WTC11 (cell line): Measurements from ENCODE around the gene EVL.

Source experiments
- CTCF ChIP-seq: fragments of 200-600 bp; IDR thresholded peaks from 2 replicates; pipeline ENCODE4 v1.8.0; 2022; ENCODE audit warnings: antibody characterized with exemption
- FOXP4 ChIP-seq: sonication (generic); formaldehyde crosslinking; IDR thresholded peaks from 2 replicates; pipeline ENCODE4 v1.8.0; 2022; ENCODE audit warnings: mild to moderate bottlenecking, missing genetic modification reagents
- ZSCAN18 ChIP-seq: fragments of 250-450 bp; sonication (Bioruptor Pico); IDR thresholded peaks from 2 replicates; pipeline ENCODE4 v2.1.2; 2022; ENCODE audit warnings: mild to moderate bottlenecking, moderate library complexity

- TF ChIP-seq ZSCAN18 (CRISPR knock-in tag): no peak
- TF ChIP-seq CTCF: no peak
- no peak for TF ChIP-seq FOXP4 (CRISPR knock-in tag)
These were observed 122.1 kb downstream of the EVL start for GRCh38 chr14:100187247-100187833.
